NT2/D1 (cell line): ENCODE results near the gene NEU2.

ENCODE experiments used
- DNase-seq: peaks from one replicate; pipeline ENCODE4 v3.0.0-alpha.2; 2011; ENCODE audit warnings: low read depth, low spot score
- H3K27me3 ChIP-seq: 2 replicates; pipeline ENCODE4 v1.6.0; 2011; ENCODE audit warnings: mild to moderate bottlenecking; ENCODE audit not compliant: insufficient read length, insufficient read depth
- H3K36me3 ChIP-seq: 2 replicates; pipeline ENCODE4 v1.6.1; 2011; ENCODE audit warnings: mild to moderate bottlenecking, low read length, mixed read lengths; ENCODE audit not compliant: insufficient read depth, insufficient read length
- H3K4me1 ChIP-seq: 2 replicates; pipeline ENCODE4 v1.5.1; 2011; ENCODE audit not compliant: insufficient read depth, insufficient read length
- H3K4me3 ChIP-seq: 2 replicates; pipeline ENCODE4 v1.5.1; 2011; ENCODE audit warnings: low read depth; ENCODE audit not compliant: insufficient read length
- H3K9ac ChIP-seq: 2 replicates; pipeline ENCODE4 v1.6.0; 2011; ENCODE audit warnings: low read depth; ENCODE audit not compliant: insufficient read length
- H3K9me3 ChIP-seq: 2 replicates; pipeline ENCODE4 v1.5.1; 2011; ENCODE audit warnings: mild to moderate bottlenecking, low read length; ENCODE audit not compliant: insufficient read depth
- SUZ12 ChIP-seq: IDR thresholded peaks from 2 replicates; pipeline ENCODE4 v1.6.1; 2011; ENCODE audit not compliant: insufficient read length, insufficient read depth; ENCODE audit errors: extremely low read depth
- YY1 ChIP-seq: IDR thresholded peaks from 2 replicates; pipeline ENCODE4 v1.6.1; 2011; ENCODE audit not compliant: insufficient read length, insufficient read depth
- ZNF274 ChIP-seq: IDR thresholded peaks from 2 replicates; pipeline ENCODE4 v1.6.1; 2011; ENCODE audit warnings: mild to moderate bottlenecking, low read depth, low read length

Gene NEU2

DNA sequence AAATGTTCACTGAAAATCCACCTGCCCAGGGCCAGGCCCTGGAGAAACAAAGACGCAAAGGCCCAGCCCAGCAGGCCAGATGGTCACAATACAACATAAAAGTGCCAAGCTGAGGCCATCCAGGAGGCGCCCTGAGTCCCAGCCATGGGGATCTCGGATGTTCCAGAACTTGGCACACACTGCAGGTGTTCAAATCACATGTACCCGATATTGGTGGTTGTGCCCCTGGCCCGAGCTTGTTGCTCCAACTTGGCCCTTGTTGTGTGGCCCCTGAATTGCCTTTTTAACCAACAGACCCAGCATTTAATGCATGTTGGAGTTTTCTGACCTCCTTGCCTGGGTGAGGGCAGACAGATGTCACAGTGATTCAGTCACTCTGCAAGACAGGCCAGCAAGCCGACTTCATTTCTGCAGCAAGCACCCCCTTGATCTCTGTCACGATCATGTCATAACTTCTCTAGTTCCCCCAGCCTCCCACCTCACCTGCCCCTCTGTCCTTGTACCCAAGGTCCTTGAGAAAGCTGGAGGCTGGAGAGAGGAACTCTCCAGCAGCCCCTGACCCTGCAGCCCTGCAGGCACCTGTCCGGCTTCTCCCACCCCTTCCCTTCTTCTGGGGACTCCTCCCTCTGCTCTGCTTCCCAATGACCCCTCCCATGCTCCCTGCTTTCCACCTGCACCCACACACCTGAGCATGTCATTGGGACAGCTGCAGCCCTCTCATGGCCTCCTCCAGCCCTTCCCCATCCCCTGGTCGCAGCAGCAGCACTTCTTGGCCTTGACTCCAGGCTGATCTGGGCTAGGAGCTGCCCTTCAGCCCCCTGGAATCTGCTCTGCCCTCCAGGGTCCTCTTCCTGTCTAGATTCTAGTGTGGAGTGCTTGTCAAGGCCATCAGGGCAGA lies 28.6 kb upstream of the NEU2 start:
- no peak for DNase-seq
- Histone ChIP-seq H3K4me3 (no peak overlapping the region), H3K27me3 (no peaks in the 10 kb centered on the region), H3K9me3 (no peaks in the 10 kb centered on the region), H3K36me3 (no peaks in the 10 kb centered on the region), H3K4me1 (peaks cover 5% of the 10 kb centered on the region), H3K9ac (no peak overlapping the region)
- TF ChIP-seq YY1 (no peak), ZNF274 (no peak), SUZ12 (no peak)

DNA sequence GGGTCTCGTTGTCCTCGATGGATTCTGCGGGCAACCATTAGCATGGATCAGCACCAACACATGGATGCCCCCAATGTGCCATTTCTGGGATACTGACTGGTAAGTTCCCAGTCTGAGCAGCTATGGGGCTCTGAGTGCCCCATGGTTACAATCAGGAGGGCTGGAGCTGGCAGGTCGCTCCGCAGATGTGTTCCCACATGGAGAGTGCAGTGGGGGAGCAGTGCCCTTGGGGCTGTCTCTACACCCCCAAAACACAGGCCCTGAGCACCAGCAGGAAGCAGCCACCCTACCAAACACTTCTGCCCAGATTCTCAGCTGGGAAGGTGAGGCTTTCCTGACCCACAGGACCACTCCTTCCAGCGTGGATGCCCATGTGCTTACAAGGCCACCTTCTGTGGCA lies 27.4 kb upstream of the NEU2 start:
- Histone ChIP-seq H3K36me3 (no peaks in the 10 kb centered on the region), H3K9me3 (no peaks in the 10 kb centered on the region), H3K27me3 (no peaks in the 10 kb centered on the region), H3K4me1 (peaks cover 2% of the 10 kb centered on the region), H3K9ac (no peak overlapping the region), H3K4me3 (no peak overlapping the region)
- DNase-seq, result no peak
- TF ChIP-seq ZNF274, result no peak
- TF ChIP-seq SUZ12, result no peak
- no peak for TF ChIP-seq YY1

DNA sequence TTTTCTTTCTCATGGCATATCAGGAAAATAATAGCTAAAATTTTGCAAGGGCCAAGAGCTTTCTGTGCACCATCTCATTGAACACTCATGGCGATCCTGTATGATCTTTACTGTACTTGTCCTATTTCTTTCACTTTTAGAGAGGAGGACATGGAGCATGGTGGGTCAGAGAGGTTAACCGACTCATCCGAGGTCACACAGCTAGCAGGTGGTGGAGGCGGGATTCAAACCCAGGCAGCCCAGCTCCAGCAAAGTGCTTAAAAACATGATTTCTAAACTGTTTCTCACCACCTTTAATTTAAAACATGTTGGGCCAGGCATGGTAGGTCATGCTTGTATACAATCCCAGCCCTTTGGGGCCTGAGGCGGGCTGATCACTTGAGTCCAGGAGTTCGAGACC lies 25.8 kb upstream of the NEU2 start:
- no peak for DNase-seq
- H3K9me3 ChIP-seq, result no peaks in the 10 kb centered on the region
- peaks cover 2% of the 10 kb centered on the region for H3K4me1 ChIP-seq
- no peak overlapping the region for H3K4me3 ChIP-seq
- no peaks in the 10 kb centered on the region for H3K27me3 ChIP-seq
- H3K36me3 ChIP-seq, result no peaks in the 10 kb centered on the region
- H3K9ac ChIP-seq, result no peak overlapping the region
- TF ChIP-seq ZNF274, result no peak
- TF ChIP-seq SUZ12, result no peak
- no peak for TF ChIP-seq YY1

DNA sequence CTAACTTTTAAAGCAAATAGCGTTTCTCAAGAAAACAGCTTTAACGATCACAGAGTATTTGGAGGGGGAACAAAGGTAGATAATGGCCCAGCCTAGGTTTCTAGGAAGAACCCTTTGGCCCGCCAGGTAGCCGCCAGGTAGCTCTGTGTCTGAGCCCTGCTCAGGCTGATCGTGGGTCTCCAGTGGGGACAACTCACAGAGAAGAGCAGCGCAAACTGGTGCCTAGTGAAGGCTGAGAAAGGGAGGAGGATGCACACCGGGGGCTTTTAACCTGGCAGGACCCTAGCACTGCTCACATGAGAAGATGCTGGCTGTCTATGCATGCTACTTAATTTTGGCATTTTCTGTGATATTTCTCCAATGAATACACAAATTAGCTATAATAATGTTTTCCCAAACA lies 25.2 kb upstream of the NEU2 start:
- no peaks in the 10 kb centered on the region for H3K9me3 ChIP-seq
- H3K36me3 ChIP-seq, result no peaks in the 10 kb centered on the region
- no peak for TF ChIP-seq YY1
- TF ChIP-seq SUZ12, result no peak
- no peak for TF ChIP-seq ZNF274
- no peak overlapping the region for H3K4me3 ChIP-seq
- no peaks in the 10 kb centered on the region for H3K27me3 ChIP-seq
- no peak for DNase-seq
- peaks cover 2% of the 10 kb centered on the region for H3K4me1 ChIP-seq
- H3K9ac ChIP-seq, result no peak overlapping the region

DNA sequence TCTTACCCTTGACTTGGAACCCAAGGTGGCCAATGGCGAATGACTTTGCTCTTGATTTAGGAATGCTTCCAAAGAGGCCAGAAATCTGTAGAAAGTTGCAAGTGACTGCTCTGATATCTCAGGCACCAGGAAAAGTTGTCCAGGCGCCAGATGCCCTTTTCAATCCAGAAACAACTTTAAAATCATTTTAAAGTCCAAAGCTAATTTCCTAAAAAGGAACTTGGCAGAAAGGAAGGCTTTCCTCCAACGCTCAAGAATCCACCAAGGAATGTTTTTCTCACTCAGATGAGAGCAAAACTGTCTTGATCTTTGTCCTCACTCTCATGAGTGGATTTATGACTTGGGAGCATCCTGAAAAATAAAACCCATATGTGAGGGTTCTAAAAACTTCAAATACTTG lies 24.7 kb upstream of the NEU2 start:
- Histone ChIP-seq H3K4me3 (no peak overlapping the region), H3K36me3 (no peaks in the 10 kb centered on the region), H3K4me1 (peaks cover 2% of the 10 kb centered on the region), H3K27me3 (no peaks in the 10 kb centered on the region), H3K9me3 (no peaks in the 10 kb centered on the region), H3K9ac (no peak overlapping the region)
- no peak for DNase-seq
- TF ChIP-seq YY1, result no peak
- TF ChIP-seq ZNF274, result no peak
- no peak for TF ChIP-seq SUZ12

DNA sequence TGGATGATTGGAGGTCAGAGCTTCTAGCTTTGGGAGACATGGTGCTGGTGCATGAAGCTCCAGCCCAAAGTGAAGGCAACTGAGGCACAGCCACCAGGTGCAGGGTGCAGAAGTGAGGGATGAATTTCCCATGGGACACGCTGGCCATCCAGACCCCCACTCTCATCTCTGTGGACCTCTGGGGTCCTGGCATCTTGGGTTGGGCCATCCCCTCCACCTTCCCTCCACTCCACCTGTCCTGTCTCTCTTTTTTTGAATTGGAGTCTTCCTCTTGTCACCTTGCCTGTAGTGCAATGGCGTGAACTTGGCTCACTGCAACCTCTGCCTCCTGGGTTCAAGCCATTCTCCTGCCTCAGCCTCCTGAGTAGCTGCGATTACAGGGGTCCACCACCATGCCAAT lies 22.8 kb upstream of the NEU2 start:
- Histone ChIP-seq H3K36me3 (no peaks in the 10 kb centered on the region), H3K27me3 (no peaks in the 10 kb centered on the region), H3K4me3 (no peak overlapping the region), H3K9me3 (no peaks in the 10 kb centered on the region), H3K4me1 (no peaks in the 10 kb centered on the region), H3K9ac (no peak overlapping the region)
- no peak for DNase-seq
- TF ChIP-seq YY1 (no peak), SUZ12 (no peak), ZNF274 (no peak)

DNA sequence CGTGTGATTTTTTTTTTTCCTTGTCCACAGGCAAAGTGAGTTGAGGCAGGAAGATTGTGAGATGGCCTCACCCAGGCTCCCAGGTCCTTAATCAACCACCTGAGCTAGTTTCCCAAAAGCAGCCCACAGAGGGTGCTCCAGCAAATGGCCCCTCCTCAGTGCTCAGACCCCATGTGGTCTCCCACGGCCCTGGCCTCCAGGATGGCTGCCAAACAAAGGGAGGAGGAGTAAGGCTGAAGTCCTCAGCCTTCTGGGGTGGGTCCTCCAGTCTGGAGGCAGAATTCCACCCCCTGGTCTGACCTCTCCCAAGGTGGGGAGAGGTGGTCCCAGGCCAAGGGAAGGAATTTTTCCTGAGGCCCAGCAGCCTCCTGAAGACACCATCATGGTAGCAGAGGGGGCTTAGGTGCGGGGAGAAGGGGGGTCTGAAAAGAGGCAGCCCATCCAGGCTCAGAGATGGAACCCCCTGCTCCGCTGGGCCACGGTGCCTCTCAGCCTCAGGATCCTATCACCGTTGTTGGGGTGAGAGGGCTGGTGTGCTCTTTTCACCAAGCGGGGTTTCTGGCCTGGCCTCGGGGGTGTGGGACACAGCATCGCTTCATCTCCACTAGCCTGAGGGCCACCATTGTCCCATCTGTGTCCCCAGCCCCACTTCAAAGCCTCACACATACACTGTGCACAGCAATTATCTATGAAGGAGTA lies 21.8 kb upstream of the NEU2 start:
- H3K36me3 ChIP-seq, result no peaks in the 10 kb centered on the region
- no peak for DNase-seq
- H3K9me3 ChIP-seq, result no peaks in the 10 kb centered on the region
- no peak overlapping the region for H3K4me3 ChIP-seq
- TF ChIP-seq YY1, result no peak
- H3K4me1 ChIP-seq, result no peaks in the 10 kb centered on the region
- no peak overlapping the region for H3K9ac ChIP-seq
- H3K27me3 ChIP-seq, result no peaks in the 10 kb centered on the region
